K562 (cell line): Measurements from ENCODE around the gene SCYL1. TPM values are rescaled to one million over a fixed set of nuclear protein-coding genes. Genes with fewer than 3 reads are reported as not detected.

Experiments
- ATAC-seq: fragments of 200-7000 bp; cut with Tn5 transposase; 3 replicates; pipeline ENCODE4 v1.9.1; 2020; ENCODE audit warnings: moderate library complexity
- BruUV-seq: library from RNA; stranded (reverse); fragments of 400-500 nt; replicated peaks from 2 replicates; lab custom pipeline; 2021; lab: Mats Ljungman, UMichigan
- CTCF ChIA-PET: fragments of 300-600 bp; formaldehyde crosslinking; extraction: SDS; loops from one replicate; lab custom pipeline; 2021; ENCODE audit warnings: low intra/inter-chr PET ratio; lab: Yijun Ruan, JAX
- POLR2A ChIA-PET: fragments of 300-600, 350-650 bp; sonication (Branson Sonifier 250); formaldehyde crosslinking; extraction: SDS; loops from one replicate; lab custom pipeline; 2021; ENCODE audit warnings: antibody characterized with exemption, inconsistent platforms; lab: Yijun Ruan, JAX
- DNase-seq, 4 experiments: peaks; one replicate each; pipeline versions ENCODE4 v3.0.0 to v3.0.0-alpha.2; 2011 to 2018; ENCODE audit warnings: low spot score in 3 of 4, mixed read lengths in 3 of 4; ENCODE audit errors: extremely low read depth in 1 of 4
- FAIRE-seq: peaks from 2 replicates; lab custom pipeline; 2011; peaks lifted over from hg19 to GRCh38; lab: Jason Lieb, UNC
- H2AFZ ChIP-seq: 2 replicates; pipeline ENCODE4 v1.6.0; 2011; ENCODE audit warnings: low read depth, low read length, control low read depth, inconsistent platforms
- H3K27ac ChIP-seq: fragments of 200-600 bp; 3 replicates; pipeline ENCODE4 v1.8.0; 2011; ENCODE audit warnings: low read depth, mild to moderate bottlenecking, control low read depth, inconsistent platforms, low read length, moderate library complexity, mixed read lengths; ENCODE audit errors: extremely low read depth
- H3K27me3 ChIP-seq, 2 experiments: fragments of 300-600 bp in 1 of 2; 2 replicates in 1 of 2; 3 replicates in 1 of 2; pipeline versions ENCODE4 v1.6.0 to v1.8.0; 2011; ENCODE audit warnings: inconsistent platforms in 2 of 2, low read length in 2 of 2, mild to moderate bottlenecking in 1 of 2, mixed read lengths in 1 of 2, moderate library complexity in 1 of 2; ENCODE audit not compliant: control insufficient read depth in 2 of 2, insufficient read depth in 2 of 2
- H3K36me3 ChIP-seq: fragments of 300-600 bp; 3 replicates; pipeline ENCODE4 v1.8.0; 2011; ENCODE audit warnings: mild to moderate bottlenecking, low read length, inconsistent platforms; ENCODE audit not compliant: control insufficient read depth, insufficient read depth
- H3K4me1 ChIP-seq, 2 experiments: fragments of 200-600 bp in 1 of 2; replicated peaks in 1 of 2; 2 replicates in 1 of 2; 3 replicates in 1 of 2; pipeline versions ENCODE4 v1.5.1 to v1.8.0; 2011; ENCODE audit warnings: inconsistent platforms in 2 of 2, low read length in 2 of 2, mild to moderate bottlenecking in 1 of 2, mixed read lengths in 1 of 2, moderate library complexity in 1 of 2; ENCODE audit not compliant: control insufficient read depth in 2 of 2, insufficient read depth in 2 of 2
- H3K4me2 ChIP-seq: 2 replicates; pipeline ENCODE4 v1.6.1; 2011; ENCODE audit warnings: low read length, control low read depth, inconsistent platforms, mixed read lengths; ENCODE audit not compliant: insufficient read depth
- H3K4me3 ChIP-seq: fragments of 200-600 bp; sonication (generic), shearing (Covaris generic); 2 replicates; pipeline ENCODE4 v1.5.1; 2016; ENCODE audit warnings: control low read depth, inconsistent platforms
- H3K79me2 ChIP-seq: fragments of 200-600 bp; 3 replicates; pipeline ENCODE4 v1.8.0; 2011; ENCODE audit warnings: low read length, inconsistent platforms; ENCODE audit not compliant: control insufficient read depth, insufficient read depth
- H3K9ac ChIP-seq, 2 experiments: 2 replicates each; pipeline versions ENCODE4 v1.6.0 to v1.6.1; 2011; ENCODE audit warnings: low read depth in 2 of 2, low read length in 2 of 2, control low read depth in 1 of 2, inconsistent platforms in 1 of 2, mild to moderate bottlenecking in 1 of 2, mixed read lengths in 1 of 2; ENCODE audit not compliant: insufficient read depth in 1 of 2
- H3K9me1 ChIP-seq: one replicate; pipeline ENCODE4 v1.6.0; 2011; ENCODE audit warnings: inconsistent platforms, mild to moderate bottlenecking, low read length, moderate library complexity; ENCODE audit not compliant: control insufficient read depth, insufficient read depth
- H3K9me3 ChIP-seq: replicated peaks from 2 replicates; pipeline ENCODE4 v1.5.1; 2011; ENCODE audit warnings: low read depth, low read length, inconsistent platforms; ENCODE audit not compliant: control insufficient read depth, insufficient read depth
- H4K20me1 ChIP-seq: replicated peaks from 2 replicates; pipeline ENCODE4 v1.6.1; 2011; ENCODE audit warnings: low read length, inconsistent platforms, mixed read lengths; ENCODE audit not compliant: control insufficient read depth, insufficient read depth
- CSDE1 ChIP-seq, 2 experiments: fragments of 450-650 bp; IDR thresholded peaks; 2 replicates each; pipeline ENCODE4 v1.6.1; 2016; ENCODE audit warnings: mild to moderate bottlenecking in 1 of 2
- GTF2F1 ChIP-seq: IDR thresholded peaks from 2 replicates; pipeline ENCODE4 v1.6.1; 2011; ENCODE audit warnings: low read depth, low read length, improper control_type of control experiment
- PHB2 ChIP-seq: fragments of 450-650 bp; IDR thresholded peaks from 2 replicates; pipeline ENCODE4 v1.6.1; 2017; ENCODE audit warnings: low read depth
- POLR2G ChIP-seq: fragments of 200-400 bp; formaldehyde crosslinking; IDR thresholded peaks from 2 replicates; pipeline ENCODE4 v1.6.1; 2017; ENCODE audit warnings: low read depth, mild to moderate bottlenecking, antibody characterized with exemption, low read length, moderate library complexity
- WGBS: fragments of 100-300 bp; shearing (Covaris generic); methylation state at CpG from one replicate; pipeline ENCODE4 v1.1.6; 2016; ENCODE audit warnings: low coverage, mixed read lengths; ENCODE audit not compliant: insufficient coverage; ENCODE audit errors: missing lambda C conversion rate; 5-methylcytosine and 5-hydroxymethylcytosine counted together
- in situ Hi-C: fragments of 300-500 bp; cut with MboI; formaldehyde crosslinking; loops from 4 replicates; pipeline ENCODE4 v1.15.0; 2018; ENCODE audit warnings: inconsistent platforms, mixed read lengths
- intact Hi-C: fragments of 100-400 bp; cut with micrococcal nuclease; formaldehyde crosslinking; loops from 2 replicates; pipeline ENCODE4 v1.14.2; 2022
- polyA plus RNA-seq, 8 experiments: library from polyadenylated mRNA; depleted of rRNA in 4 of 8; stranded (reverse) in 5 of 8; unstranded in 3 of 8; fragments of >200 nt; fragmentation: Nextera tagmentation in 2 of 8; fragmentation: Illumina TruSeq in 1 of 8; extraction: Ambion mirVana in 2 of 8; extraction: Trizol in 1 of 8; gene quantifications; 2 replicates each; pipeline versions ENCODE4 v1.2.1 to v1.2.3, GENCODE V29; 2011 to 2014; ENCODE audit warnings: inconsistent platforms in 1 of 8, missing spikeins in 1 of 8
- total RNA-seq, 7 experiments: library from RNA; depleted of rRNA in 6 of 7; stranded (reverse); fragments of >200 nt in 6 of 7; fragmentation: Illumina TruSeq in 2 of 7; extraction: Trizol in 2 of 7; gene quantifications; 2 replicates each; pipeline versions ENCODE4 v1.2.1 to v1.2.3, GENCODE V29; 2011 to 2021; ENCODE audit warnings: low replicate concordance in 1 of 7
- TF ChIP-seq, protein P1 (sequence below): sonication (generic); formaldehyde crosslinking; IDR thresholded peaks from 2 replicates; pipeline ENCODE4 v1.5.0; 2020; ENCODE audit warnings: missing genetic modification reagents

Gene SCYL1
- total and polyA plus RNA-seq, 9 of the 15 experiments (the other 6 are each of a cell fraction or from before 2014, with no cell fraction given) = 1.9 to 145 (median 57.6) TPM

GRCh38 chr11:65580756-65581155 is 55.9 kb downstream of the SCYL1 start:
- intact Hi-C loops (no loop called here), in situ Hi-C loops (no loop called here)
- Histone ChIP-seq H3K79me2 (peaks cover 30% of the 10 kb centered on the region), H3K9me3 (no peaks in the 10 kb centered on the region), H3K4me3 (no peak overlapping the region), H2AFZ (no peak overlapping the region), H3K27ac (no peak overlapping the region), H3K4me2 (no peak overlapping the region), H3K9ac (peak overlapping the region in 1 of 2 experiments; percentile 71; a peak in 2 of 4 replicates), H3K36me3 (peaks cover 68% of the 10 kb centered on the region; the same call in 2 of the 3 replicates), H4K20me1 (no peaks in the 10 kb centered on the region), H3K9me1 (no peaks in the 10 kb centered on the region), H3K4me1 (peaks cover 24 to 80% of the 10 kb centered on the region in 2 experiments)
- CTCF ChIA-PET = no interaction called here
- POLR2A ChIA-PET = interaction anchor here (0.9 kb wide), 1 partner anchor 193 kb away, joined by 3 read pairs; no protein-coding TSS in a partner anchor
- DNase-seq = no peak
- no peak for FAIRE-seq
- WGBS = 100% methylated on average over 1 of the region's 8 CpGs
- BruUV-seq = no TSS peak
- TF ChIP-seq CSDE1 (IDR thresholded peaks at IDR 0.05) (no peak), PHB2 (no peak), POLR2G (0 out of 2 replicates have a peak, but pooled peaks have one; percentile 33), GTF2F1 (no peak)
- TF ChIP-seq, protein P1, sequence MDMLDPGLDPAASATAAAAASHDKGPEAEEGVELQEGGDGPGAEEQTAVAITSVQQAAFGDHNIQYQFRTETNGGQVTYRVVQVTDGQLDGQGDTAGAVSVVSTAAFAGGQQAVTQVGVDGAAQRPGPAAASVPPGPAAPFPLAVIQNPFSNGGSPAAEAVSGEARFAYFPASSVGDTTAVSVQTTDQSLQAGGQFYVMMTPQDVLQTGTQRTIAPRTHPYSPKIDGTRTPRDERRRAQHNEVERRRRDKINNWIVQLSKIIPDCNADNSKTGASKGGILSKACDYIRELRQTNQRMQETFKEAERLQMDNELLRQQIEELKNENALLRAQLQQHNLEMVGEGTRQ (CRISPR knock-in tag) = no peak
- TF ChIP-seq, all 486 proteins: peak for 1
- no peak for ATAC-seq
- H3K27me3 ChIP-seq = no peaks in the 10 kb centered on the region
